COLO668 (cell line): ENCODE measurements around the gene SCGB1D4.
"Not testable (repeated sequence)": the region's sequence is repeated elsewhere in the genome, so short reads cannot be mapped to it uniquely, and the experiment has no call there.

ENCODE experiments used
- DNase-seq: peaks from one replicate; lab custom pipeline; 2025; ENCODE audit not compliant: unreplicated experiment; lab: John Stamatoyannopoulos, UW

SCGB1D4 gene, protein sequence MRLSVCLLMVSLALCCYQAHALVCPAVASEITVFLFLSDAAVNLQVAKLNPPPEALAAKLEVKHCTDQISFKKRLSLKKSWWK

GRCh38 chr11:62298975-62299374, at the start of gene SCGB1D4:
TSS of gene SCGB1D4 (minus strand) at chr11:62299075. CDS start at chr11:62299010, 65 bp downstream.
- DNase-seq = no peak

DNA sequence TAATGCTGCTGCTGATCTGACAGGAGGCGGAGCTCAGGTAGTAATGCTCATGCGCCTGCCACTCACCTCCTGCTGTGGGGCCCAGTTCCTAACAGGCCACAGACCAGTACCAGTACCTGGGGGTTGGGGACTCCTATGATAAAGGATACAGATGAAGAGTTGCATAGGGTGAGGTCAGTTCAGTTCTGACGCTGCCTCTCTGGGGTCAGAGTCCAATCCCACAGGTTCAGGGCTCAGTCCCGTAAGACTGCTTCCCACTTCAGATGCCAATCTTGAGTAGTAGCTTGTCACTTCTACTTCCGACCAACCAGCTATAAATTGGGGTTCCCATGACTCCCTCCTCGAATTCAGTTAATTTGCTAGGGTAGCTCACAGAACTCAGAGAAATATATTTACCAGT, 47.0 kb upstream of the SCGB1D4 start:
- DNase-seq = no peak

DNA sequence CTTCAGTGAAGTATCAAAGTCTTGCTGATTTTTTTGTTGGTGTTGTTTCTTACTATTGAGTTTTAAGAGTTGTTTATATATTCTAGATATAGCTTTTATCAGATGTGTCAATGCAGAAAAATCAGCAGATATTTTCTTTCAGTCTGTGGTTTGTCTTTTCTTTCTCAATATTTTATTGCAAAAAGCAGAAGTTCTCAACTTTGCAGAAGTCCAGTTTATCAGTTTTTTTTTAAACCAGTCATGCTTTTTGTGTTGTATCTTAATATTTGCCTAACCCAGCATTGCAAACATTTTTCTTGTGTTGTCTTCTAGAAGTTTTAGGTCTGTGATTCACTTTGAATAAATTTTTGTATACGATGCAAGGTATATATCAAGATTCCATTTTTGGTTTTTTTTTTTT, 45.3 kb upstream of the SCGB1D4 start:
- DNase-seq = no peak

- DNase-seq = not testable (repeated sequence)
These were observed 44.8 kb upstream of the SCGB1D4 start for GRCh38 chr11:62343646-62344190.

DNA sequence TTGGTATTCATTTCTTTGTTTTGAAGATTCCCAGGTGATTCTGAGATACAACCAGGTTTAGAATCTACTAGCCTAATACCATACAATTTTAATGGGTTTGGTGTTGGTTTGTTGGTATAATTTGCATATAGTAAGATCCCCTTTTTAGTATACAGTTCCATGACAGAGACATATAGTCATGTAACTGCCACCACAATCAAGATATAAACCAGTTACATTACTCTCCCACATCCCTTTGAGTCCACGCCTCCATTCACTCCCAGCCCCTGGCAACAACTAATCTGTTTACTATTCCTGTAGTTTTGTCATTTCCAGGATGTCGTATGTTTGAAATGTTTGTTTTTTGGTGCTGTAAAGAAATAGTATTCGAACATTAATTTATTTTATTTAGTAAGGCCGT, 42.7 kb upstream of the SCGB1D4 start:
- no peak for DNase-seq

GRCh38 chr11:62340269-62340901, 41.5 kb upstream of the SCGB1D4 start:
- peak; percentile 40 for DNase-seq

DNA sequence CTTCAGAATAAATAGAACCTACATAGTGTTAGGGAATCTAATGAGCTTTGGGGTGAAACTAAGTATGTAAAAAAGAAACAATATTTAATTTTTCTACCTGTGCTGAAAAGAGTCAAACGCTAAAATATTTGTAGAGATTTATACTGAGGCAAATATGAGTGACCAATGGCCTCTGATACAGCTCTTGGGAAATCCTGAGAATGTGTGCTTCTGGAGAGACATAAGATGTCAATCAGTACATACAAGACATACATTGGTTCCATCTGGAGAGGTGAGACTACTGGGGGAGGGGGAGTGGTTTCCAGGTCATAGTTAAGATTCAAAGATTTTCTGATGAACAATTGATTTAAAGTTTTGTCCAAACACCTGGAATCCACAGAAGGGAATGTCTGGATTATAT, 39.3 kb upstream of the SCGB1D4 start:
- DNase-seq = no peak

DNA sequence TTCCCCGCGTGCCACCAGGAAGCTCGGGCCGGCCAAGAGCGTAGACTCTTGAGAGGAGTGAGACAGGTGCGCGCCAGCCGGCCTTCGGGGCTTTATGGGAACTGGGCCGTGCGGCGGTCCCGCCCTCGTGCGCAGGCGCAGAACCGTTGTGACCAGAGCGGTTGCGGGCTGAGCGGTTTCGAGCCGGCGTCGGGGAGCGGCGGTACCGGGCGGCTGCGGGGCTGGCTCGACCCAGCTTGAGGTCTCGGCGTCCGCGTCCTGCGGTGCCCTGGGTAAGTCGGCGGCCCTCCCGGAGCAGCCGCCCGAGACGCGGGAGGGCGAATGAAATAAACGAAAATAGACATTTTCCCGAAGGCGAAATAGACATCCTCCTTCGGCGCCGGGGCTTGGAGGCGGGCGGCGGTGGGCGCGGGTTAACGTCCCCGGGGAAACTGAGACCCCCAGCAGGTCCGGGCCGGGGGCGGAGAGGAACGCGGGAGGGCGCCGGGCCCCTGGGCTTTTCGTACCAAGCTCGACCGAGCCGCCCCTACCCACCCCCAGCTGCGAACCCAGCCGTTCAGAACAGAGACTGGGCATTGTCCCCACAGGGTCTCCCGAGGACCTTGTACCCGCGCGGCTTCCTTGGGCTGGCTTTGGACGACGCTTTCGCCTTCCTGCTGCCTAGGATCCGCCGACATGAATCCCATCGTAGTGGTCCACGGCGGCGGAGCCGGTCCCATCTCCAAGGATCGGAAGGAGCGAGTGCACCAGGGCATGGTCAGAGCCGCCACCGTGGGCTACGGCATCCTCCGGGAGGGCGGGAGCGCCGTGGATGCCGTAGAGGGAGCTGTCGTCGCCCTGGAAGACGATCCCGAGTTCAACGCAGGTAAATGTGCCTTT, 38.7 kb upstream of the SCGB1D4 start, which contains the start of gene ASRGL1:
TSS of gene ASRGL1 (plus strand) at position 146 of the 879 bp plus-strand sequence. CDS start at position 676, 530 bp downstream.
- DNase-seq = peak; percentile 95

- not testable (repeated sequence) for DNase-seq
These were observed 38.1 kb upstream of the SCGB1D4 start for GRCh38 chr11:62336949-62337302.

DNA sequence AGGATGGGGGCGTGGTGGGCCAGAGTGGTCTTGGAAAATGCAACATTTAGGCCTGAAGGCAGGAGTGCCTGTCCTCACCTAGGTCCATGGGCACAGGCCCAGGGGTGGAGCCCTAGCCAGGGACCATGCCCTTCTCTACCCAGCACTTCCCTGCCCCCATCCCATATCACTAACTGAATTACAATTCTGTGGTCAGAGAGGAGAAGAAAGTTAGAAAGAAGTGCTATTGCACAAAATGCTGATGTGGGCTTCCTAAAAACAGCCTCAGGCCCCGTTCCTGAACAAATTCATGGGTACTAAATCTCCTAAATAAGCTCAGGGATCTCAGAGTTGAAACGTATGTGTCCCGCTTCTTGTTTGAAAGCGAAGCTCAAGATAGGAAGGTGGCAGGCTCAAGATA, 34.9 kb upstream of the SCGB1D4 start:
- DNase-seq = no peak

DNA sequence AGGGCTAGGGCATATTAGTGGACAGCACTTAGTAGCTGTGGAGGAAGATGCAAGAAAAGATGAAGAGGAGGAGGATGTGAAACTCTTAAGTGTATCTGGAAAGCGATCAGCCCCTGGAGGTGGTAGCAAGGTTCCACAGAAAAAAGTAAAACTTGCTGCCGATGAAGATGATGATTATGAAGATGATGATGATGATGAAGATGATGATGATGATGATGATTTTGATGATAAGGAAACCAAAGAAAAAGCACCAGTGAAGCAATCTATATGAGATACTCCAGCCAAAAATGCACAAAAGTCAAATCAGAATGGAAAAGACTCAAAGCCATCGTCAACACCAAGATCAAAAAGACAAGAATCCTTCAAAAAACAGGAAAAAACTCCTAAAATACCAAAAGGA, 32.4 kb upstream of the SCGB1D4 start:
- DNase-seq = not testable (repeated sequence)

DNA sequence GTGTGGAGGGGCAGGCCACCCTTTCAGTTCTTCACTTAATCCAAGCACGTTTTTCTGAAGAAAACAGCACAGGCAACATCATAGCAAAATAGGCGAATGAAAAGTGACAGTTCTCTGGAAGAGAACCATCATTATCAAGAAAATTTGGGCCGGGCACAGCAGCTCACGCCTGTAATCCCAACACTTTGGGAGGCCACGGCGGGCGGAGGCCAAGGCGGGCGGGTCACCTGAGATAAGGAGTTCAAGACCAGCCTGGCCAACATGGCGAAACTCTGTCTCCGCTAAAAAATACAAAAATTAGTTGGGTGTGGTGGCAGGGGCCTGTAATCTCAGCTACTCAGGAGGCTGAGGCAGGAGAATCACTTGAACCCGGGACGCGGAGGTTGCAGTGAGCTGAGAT, 28.7 kb upstream of the SCGB1D4 start:
- DNase-seq = not testable (repeated sequence)

GRCh38 chr11:62326719-62327118, 27.8 kb upstream of the SCGB1D4 start:
- DNase-seq = not testable (repeated sequence)

- DNase-seq = not testable (repeated sequence)
These were observed 26.9 kb upstream of the SCGB1D4 start for GRCh38 chr11:62325781-62326180.

GRCh38 chr11:62324731-62325556, 26.1 kb upstream of the SCGB1D4 start:
- peak; percentile 36 for DNase-seq

GRCh38 chr11:62322524-62322923, 23.6 kb upstream of the SCGB1D4 start:
- DNase-seq = no peak

- DNase-seq = no peak
These were observed 16.6 kb upstream of the SCGB1D4 start for GRCh38 chr11:62315431-62315830.

DNA sequence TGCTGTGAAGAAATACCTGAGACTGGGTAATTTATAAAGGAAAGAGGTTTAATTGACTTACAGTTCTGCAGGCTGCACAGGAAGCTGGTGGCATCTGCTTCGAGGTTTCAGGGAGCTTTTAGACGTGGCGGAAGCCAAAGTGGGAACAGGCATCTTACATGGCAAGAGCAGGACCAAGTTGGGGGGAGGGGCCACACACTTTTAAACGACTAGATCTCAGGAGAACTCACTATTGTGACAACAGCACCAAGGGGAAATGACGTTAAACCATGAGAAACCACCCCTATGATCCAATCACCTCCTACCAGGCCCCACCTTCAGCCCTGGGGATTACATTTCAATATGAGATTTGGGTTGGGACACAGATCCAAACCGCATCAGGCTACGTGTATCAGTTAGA, 11.1 kb upstream of the SCGB1D4 start:
- no peak for DNase-seq

DNA sequence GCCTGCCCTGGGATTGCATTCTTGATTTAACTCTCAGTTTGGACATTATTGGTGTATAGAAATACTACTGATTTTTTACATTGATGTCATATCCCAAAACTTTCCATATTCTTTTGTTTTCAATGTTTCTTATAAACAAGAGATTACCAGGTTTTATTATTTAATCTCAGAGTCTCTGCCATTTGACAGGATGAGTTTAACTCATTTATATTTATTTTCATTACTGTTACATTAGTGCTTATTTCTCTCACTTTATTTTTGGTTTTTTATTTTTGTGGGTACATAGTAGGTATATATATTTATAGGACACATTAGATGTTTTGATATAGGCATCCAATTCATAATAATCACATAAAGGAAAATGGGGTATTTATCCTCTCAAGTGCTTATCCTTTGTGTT, 9.1 kb upstream of the SCGB1D4 start:
- no peak for DNase-seq

GRCh38 chr11:62306227-62306626, 7.4 kb upstream of the SCGB1D4 start:
- no peak for DNase-seq

DNA sequence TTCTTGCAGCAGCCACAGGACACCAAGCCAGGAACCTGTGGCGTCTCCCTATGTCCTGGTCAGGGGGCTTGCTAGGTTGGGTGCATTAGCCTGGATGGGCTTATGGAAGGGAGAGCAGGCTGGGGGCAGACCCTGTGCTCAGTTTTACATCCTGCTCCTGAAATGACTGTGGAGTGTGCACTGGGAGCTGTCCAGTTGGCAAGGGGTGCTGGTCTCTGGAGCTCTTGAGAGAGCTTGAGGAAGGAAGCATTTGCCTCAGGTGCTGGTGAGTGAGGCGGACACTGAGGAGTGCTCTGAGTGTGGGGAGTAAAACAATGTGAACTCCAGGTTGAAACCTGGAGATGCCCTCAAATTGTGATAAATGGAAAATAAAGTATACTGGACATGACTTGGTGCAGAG, 3.4 kb downstream of the SCGB1D4 start:
- DNase-seq = no peak
